GM12891 (cell line): ENCODE measurements around the gene SCARB1.

Experiments used
- POLR2A ChIP-seq: IDR thresholded peaks from 2 replicates; pipeline ENCODE4 v1.6.1; 2011; ENCODE audit warnings: low read depth, low read length, control low read depth
- POLR2AphosphoS5 ChIP-seq: IDR thresholded peaks from 2 replicates; pipeline ENCODE4 v1.6.1; 2011; ENCODE audit warnings: low read depth, low read length, control low read depth
- SPI1 ChIP-seq: IDR thresholded peaks from 2 replicates; pipeline ENCODE4 v1.6.1; 2011; ENCODE audit warnings: low read depth, low read length, control low read depth

DNA sequence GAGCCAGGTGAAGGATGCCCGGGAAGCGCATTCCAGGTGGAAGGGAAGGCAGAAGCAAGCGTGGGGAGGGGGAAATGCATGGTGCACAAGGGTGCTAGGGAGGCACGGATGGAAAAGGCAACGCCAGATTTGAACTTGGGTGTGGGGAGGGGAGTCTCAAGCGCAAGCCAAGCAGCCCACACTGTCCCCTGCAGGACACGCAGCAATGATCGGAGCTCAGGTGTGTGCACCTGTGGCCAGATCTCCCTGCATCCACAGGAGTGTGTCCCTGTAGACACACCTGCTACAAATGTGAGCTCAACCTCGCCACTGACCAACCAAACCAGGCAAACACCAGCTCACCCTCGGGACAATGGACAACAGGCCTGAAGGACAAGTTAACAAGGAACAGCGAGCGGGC, 63.2 kb downstream of the SCARB1 start:
- no peak for TF ChIP-seq POLR2A
- TF ChIP-seq SPI1: no peak
- TF ChIP-seq POLR2AphosphoS5: no peak
